Lower leg skin (tissue), 3 donors: ENCODE results near the gene PARN.

ENCODE experiments used
- CTCF ChIP-seq, 3 donors: fragments of 450-650 bp; IDR thresholded peaks; one replicate each; pipeline ENCODE4 v1.5.1; 2016; ENCODE audit warnings: antibody characterized with exemption in 3 of 3, mild to moderate bottlenecking in 3 of 3, moderate library complexity in 2 of 3
- POLR2A ChIP-seq, 2 donors: fragments of 450-650 bp; IDR thresholded peaks; one replicate each; pipeline ENCODE4 v1.6.1; 2016 to 2017; ENCODE audit warnings: antibody characterized with exemption in 2 of 2, mild to moderate bottlenecking in 1 of 2, moderate library complexity in 1 of 2

GRCh38 chr16:14672403-14672971, 42.4 kb upstream of the PARN start:
- TF ChIP-seq CTCF (IDR thresholded peaks at IDR 0.05) (no peak), POLR2A (IDR thresholded peaks at IDR 0.05) (no peak)
